ENCODE measurements around the gene LDLRAD4. TPM values are rescaled to one million over a fixed set of nuclear protein-coding genes. Genes with fewer than 3 reads are reported as not detected.

LDLRAD4 gene
- total RNA-seq = 10 to 100 TPM; 28.9 to 32.5 TPM

GRCh38 chr18:13218368-13218991, at the start of gene LDLRAD4:
LDLRAD4 (plus strand) TSS chr18:13218760.

Small RNAs within 50 kb of the gene (microRNA-seq; reads per million reads assigned to microRNA genes)
- not detected for gene MIR4526 (ENCODE audit: borderline microRNAs expressed, borderline replicate concordance)
- not detected for gene MIR5190 (ENCODE audit: borderline microRNAs expressed, borderline replicate concordance)

Other genes starting within 250 kb of the LDLRAD4 start
- gene CEP192, start 227.4 kb upstream of the LDLRAD4 start, total RNA-seq = 10 to 100 TPM; 46.8 to 47.0 TPM

Measured in activated naive CD4-positive, alpha-beta T cell treated with anti-CD3 and anti-CD28 coated beads, Interleukin-2, amount 10 ng/mL, durations not matched to agents 5 hours and 36 hours (primary cell).